Stimulated activated CD4-positive, alpha-beta T cell treated with anti-CD3 and anti-CD28 coated beads, Interleukin-1b, Interleukin-23, amount 100 ng/mL, for 24 hours (primary cell): ENCODE measurements around the gene LIMA1.
"Not testable (repeated sequence)": the region's sequence is repeated elsewhere in the genome, so short reads cannot be mapped to it uniquely, and the experiment has no call there.

Experiments
- DNase-seq, 4 experiments: peaks; one replicate each; pipeline ENCODE4 v3.0.0-alpha.2; 2020; ENCODE audit warnings: low read depth in 4 of 4, low spot score in 1 of 4

LIMA1 gene

GRCh38 chr12:50283229-50283923 is at the start of gene LIMA1:
Gene LIMA1, minus strand, starts transcription at chr12:50283520. Its CDS starts 34,769 bp downstream, at chr12:50248751.
- peak; percentile 83 to 92 (median 86) for DNase-seq

GRCh38 chr12:50331745-50332144 is 48.4 kb upstream of the LIMA1 start:
- no peak for DNase-seq

DNA sequence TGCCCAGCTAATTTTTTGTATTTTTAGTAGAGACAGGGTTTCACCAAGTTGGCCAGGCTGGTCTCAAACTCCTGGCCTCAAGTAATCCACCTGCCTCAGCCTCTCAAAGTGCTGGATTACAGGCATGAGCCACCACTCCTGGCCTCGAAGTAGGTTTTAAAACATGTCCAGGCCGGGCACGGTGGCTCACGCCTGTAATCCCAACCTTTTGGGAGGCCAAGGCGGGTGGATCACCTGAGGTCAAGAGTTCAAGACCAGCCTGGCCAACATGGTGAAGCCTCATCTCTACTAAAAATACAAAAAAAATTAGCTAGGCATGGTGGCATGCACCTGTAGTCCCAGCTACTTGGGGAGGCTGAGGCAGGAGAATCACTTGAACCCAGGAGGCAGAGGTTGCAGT is 45.3 kb upstream of the LIMA1 start:
- DNase-seq, result not testable (repeated sequence)

- no peak for DNase-seq
These were observed 43.4 kb upstream of the LIMA1 start for GRCh38 chr12:50326590-50327284.

- no peak for DNase-seq
These were observed 42.6 kb upstream of the LIMA1 start for GRCh38 chr12:50325890-50326391.

- not testable (repeated sequence) for DNase-seq
These were observed 41.5 kb upstream of the LIMA1 start for GRCh38 chr12:50324770-50325169.

DNA sequence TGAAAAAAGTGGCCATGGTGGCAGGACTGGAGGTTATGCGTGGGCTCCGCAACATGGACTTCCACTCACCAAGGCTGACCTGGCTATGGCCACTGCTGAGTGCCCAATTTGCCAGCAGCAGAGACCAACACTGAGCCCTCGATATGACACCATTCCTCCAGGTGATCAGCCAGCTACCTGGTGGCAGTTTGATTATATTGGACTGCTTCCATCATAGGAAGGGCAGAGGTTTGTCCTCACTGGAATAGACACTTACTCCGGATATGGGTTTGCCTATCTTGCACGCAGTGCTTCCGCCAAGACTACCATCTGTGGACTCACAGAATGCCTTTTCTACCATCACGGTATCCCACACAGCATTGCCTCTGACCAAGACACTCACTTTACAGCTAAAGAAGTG is 40.8 kb upstream of the LIMA1 start:
- not testable (repeated sequence) for DNase-seq

DNA sequence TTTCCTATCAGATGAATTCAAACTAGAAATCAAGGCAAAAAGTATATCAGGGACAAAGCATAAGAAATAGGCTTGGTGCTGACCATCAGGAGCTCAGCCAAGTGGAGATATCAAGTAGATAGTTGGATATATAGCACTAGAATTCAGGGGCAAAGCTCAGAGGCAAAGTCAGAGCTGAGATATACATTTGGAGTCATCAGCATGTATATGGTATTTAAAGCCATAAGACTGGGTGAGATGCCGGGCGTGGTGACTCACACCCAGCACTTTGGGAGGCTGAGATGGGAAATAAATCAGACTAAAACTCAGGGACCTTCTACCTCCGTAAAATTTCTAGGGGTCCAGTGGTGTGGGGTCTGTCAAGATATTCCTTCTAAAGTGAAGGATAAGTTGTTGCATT is 38.9 kb upstream of the LIMA1 start:
- no peak for DNase-seq

DNA sequence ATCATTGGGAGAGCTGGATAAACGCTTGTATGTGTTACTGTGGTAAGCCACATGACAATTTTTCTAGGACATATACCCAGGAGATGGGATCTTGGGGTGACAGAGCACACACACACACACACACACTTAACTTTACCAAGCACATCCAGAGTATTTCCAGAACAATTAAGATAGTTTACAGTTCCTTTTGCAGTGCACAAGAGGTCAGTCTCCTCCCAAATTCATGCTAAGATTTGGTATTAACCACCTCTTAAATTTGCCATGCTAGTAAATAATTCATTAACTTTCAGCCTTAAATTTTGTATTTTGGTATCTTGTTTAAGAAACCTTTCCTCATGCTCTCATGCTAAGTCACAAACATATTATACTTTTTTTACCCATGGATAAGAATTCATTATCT is 33.9 kb upstream of the LIMA1 start:
- no peak for DNase-seq

GRCh38 chr12:50315803-50316202 is 32.5 kb upstream of the LIMA1 start:
- no peak for DNase-seq

DNA sequence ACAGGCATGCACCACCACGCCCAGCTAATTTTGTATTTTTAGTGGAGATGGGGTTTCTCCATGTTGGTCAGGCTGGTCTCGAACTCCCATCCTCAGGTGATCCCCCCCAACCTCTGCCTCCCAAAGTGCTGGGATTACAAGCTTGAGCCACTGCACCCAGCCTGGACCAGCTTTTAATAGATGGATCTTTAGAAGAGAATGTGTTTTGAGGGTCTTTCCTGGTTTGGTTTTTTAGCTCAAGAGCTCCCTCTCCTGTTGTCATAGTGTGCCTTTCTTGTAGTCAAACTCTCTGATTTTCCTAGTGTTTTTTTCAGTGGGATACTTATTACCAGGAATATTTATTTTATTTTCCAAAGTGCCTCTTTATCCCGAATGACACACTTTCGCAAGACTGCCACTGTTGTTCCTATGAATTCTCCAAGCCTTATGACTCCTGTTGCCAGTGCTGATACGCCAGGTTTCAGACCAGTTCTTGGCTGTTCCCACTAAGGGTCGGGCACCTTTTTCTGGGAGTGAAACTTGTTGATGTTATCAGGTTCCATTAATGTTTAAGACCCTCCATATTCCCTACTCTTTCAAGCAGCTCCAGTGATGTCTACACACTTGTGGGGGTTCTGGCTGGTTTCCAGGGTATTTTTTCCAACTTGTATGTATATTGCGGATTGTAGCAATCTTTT is 31.5 kb upstream of the LIMA1 start:
- no peak for DNase-seq

GRCh38 chr12:50313971-50314370 is 30.7 kb upstream of the LIMA1 start:
- not testable (repeated sequence) for DNase-seq

DNA sequence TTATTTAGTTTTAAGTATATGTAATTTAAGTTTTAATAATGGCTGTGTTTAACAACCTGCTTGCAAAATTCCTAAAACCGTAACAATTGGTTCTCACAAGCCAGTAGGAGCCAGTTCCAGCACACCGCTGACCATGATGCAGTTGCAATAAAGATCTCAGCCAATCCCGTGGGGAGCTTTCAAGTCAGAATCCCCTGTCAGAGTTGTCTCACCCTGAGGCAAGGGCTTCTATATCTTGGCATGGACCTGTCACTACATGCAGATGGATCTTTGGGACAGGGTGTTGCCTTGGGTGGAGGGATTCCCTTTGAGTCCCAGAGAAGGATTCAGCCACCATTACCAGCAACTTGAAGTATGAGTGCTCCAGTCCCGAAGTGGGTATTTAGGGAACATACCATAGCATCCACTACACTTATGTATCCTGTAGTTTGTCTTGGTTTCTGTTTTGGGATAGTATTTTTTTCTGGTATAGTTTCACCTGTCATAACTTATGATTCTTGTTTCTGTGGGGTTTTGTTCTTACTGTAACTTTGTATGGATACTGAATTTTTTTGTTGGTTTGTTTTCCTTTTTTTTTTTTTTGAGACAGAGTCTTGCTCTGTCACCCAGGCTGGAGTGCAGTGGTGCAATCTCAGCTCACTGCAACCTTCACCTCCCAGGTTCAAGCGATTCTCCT is 30.1 kb upstream of the LIMA1 start:
- no peak for DNase-seq

- not testable (repeated sequence) for DNase-seq
These were observed 28.7 kb upstream of the LIMA1 start for GRCh38 chr12:50311858-50312609.

DNA sequence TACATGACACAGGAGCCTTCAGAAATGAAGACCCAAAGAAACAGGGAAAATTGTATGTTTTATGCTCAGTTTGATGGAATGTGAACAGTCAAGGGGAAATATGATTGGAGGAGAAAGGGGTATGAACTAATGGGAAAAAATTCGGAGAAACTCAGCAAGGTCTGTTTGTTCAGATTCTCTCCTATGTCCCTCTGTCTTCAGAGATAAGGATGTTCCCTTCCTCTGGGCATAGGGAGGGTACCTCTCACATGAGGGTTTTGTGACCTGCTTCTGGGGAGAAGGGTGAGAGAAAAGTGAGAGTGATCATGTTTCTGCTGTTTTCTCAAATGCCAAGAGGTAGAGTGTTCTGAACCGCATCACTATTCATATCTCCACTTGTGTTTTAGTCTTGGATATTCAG is 26.6 kb upstream of the LIMA1 start:
- no peak for DNase-seq

DNA sequence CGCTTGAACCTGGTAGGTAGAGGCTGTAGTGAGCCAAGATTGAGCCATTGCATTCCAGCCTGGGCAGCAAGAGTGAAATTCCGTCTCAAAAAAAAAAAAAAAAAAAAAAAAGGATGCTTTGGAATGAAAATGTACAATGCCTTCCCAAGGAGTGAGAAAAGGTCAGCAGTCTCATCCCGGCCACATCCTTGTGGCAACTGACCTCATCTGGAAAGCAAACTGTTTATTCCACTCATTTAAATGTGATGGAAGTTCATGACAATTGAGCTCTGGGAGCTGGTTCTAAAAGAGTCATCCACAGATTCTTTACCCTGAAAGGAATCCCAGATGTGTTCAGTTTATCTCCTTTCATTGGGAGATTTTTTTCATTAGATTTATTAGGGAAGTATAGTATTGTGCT is 19.4 kb upstream of the LIMA1 start:
- DNase-seq, result no peak

DNA sequence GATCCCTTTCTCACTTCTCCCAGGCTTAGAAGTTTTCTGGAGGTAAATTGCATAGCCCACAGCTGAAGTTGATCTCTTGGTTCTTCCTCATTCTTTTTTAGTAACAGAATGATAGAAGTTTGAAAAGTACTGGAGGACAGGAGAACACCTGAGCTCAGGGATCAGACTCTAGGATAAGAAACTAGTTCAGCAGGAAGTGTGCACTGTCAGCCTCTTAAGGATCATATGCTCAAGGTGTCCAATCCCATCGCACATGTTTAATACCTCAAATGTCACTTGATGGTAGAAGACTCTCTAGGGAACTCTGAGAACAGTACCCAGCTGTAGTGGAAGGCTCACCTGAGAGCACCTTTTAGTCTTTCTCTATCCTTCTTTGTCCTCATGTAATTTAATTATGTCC is 14.7 kb upstream of the LIMA1 start:
- DNase-seq, result no peak

- no peak for DNase-seq
These were observed 13.7 kb upstream of the LIMA1 start for GRCh38 chr12:50297027-50297426.

- no peak for DNase-seq
These were observed 13.2 kb upstream of the LIMA1 start for GRCh38 chr12:50296554-50296953.

DNA sequence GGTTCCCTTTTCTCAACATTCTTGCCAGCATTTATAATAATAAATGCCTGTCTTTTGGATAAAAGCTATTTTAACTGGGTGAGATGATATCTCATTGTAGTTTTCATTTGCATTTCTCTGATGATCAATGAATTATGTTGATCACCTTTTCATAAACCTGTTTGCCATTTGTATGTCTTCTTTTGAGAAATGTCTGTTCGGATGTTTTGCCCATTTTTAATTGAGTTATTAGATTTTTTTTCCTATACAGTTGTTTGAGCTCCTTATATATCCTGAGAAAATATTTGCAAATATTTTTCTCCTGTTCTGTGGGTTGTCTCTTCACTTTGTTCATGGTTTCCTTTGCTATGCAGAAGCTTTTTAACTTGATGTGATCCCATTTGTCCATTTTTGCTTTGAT is 8.1 kb upstream of the LIMA1 start:
- DNase-seq, result no peak

GRCh38 chr12:50290692-50291091 is 7.4 kb upstream of the LIMA1 start:
- not testable (repeated sequence) for DNase-seq
